ENCODE data around the gene ANO4.

ANO4 gene

GRCh38 chr12:101077791-101078528 lies 283.4 kb downstream of the ANO4 start:
- no peaks in the 10 kb centered on the region for H3K4me1 ChIP-seq (ENCODE audit: control insufficient read depth, insufficient read depth, low read length)
- ChIA-PET POLR2A (no interaction called here), CTCF (no interaction called here)

GRCh38 chr12:101078536-101079285 lies 284.1 kb downstream of the ANO4 start:
- Histone ChIP-seq H3K4me3 (ENCODE audit: low read depth, low read length) (no peak overlapping the region), H3K27ac (ENCODE audit: extremely low read depth, low read depth, low read length) (no peak overlapping the region), H3K9me3 (ENCODE audit: control insufficient read depth, insufficient read depth, low read depth, low read length) (no peaks in the 10 kb centered on the region), H3K36me3 (ENCODE audit: control insufficient read depth in 2 of 2, insufficient read depth in 1 of 2, low read length in 2 of 2) (no peaks in the 10 kb centered on the region), H3K4me1 (ENCODE audit: control insufficient read depth, insufficient read depth, low read length) (no peaks in the 10 kb centered on the region)
- POLR2A ChIA-PET: no interaction called here
- TF ChIP-seq TRIM28 (IDR thresholded peaks at IDR 0.05; ENCODE audit: borderline replicate concordance, low read length): no peak
- TF ChIP-seq, protein P1, sequence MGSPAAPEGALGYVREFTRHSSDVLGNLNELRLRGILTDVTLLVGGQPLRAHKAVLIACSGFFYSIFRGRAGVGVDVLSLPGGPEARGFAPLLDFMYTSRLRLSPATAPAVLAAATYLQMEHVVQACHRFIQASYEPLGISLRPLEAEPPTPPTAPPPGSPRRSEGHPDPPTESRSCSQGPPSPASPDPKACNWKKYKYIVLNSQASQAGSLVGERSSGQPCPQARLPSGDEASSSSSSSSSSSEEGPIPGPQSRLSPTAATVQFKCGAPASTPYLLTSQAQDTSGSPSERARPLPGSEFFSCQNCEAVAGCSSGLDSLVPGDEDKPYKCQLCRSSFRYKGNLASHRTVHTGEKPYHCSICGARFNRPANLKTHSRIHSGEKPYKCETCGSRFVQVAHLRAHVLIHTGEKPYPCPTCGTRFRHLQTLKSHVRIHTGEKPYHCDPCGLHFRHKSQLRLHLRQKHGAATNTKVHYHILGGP (tag by site-specific recombination; IDR thresholded peaks at IDR 0.05): no peak
- TF ChIP-seq ZNF274 (IDR thresholded peaks at IDR 0.05; ENCODE audit: low read length): no peak
- TF ChIP-seq ZNF274 (tag by site-specific recombination; IDR thresholded peaks at IDR 0.05; ENCODE audit: borderline replicate concordance): no peak
- TF ChIP-seq, protein P2, sequence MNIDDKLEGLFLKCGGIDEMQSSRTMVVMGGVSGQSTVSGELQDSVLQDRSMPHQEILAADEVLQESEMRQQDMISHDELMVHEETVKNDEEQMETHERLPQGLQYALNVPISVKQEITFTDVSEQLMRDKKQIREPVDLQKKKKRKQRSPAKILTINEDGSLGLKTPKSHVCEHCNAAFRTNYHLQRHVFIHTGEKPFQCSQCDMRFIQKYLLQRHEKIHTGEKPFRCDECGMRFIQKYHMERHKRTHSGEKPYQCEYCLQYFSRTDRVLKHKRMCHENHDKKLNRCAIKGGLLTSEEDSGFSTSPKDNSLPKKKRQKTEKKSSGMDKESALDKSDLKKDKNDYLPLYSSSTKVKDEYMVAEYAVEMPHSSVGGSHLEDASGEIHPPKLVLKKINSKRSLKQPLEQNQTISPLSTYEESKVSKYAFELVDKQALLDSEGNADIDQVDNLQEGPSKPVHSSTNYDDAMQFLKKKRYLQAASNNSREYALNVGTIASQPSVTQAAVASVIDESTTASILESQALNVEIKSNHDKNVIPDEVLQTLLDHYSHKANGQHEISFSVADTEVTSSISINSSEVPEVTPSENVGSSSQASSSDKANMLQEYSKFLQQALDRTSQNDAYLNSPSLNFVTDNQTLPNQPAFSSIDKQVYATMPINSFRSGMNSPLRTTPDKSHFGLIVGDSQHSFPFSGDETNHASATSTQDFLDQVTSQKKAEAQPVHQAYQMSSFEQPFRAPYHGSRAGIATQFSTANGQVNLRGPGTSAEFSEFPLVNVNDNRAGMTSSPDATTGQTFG (tag by site-specific recombination; IDR thresholded peaks at IDR 0.05; ENCODE audit: borderline replicate concordance): no peak
- TF ChIP-seq ZNF16 (tag by site-specific recombination; IDR thresholded peaks at IDR 0.05; ENCODE audit: low read depth): no peak
- TF ChIP-seq ZNF404 (tag by site-specific recombination; IDR thresholded peaks at IDR 0.05): no peak
- CTCF ChIA-PET: no interaction called here

More at GRCh38 chr12:101077791-101078528, 283.4 kb downstream of the ANO4 start:
- TF ChIP-seq ZNF248 (tag by site-specific recombination; IDR thresholded peaks at IDR 0.05) (no peak), ZIC2 (tag by site-specific recombination; IDR thresholded peaks at IDR 0.05) (no peak), ZNF423 (tag by site-specific recombination; IDR thresholded peaks at IDR 0.05) (no peak), ZNF354C (tag by site-specific recombination; IDR thresholded peaks at IDR 0.05; ENCODE audit: borderline replicate concordance, low read depth) (no peak), MYNN (tag by site-specific recombination; IDR thresholded peaks at IDR 0.05; ENCODE audit: borderline replicate concordance) (no peak), ZNF629 (tag by site-specific recombination; IDR thresholded peaks at IDR 0.05) (no peak)
- Histone ChIP-seq H3K36me3 (ENCODE audit: control insufficient read depth in 2 of 2, insufficient read depth in 1 of 2, low read length in 2 of 2) (no peaks in the 10 kb centered on the region), H3K9me3 (ENCODE audit: control insufficient read depth, insufficient read depth, low read depth, low read length) (no peaks in the 10 kb centered on the region), H3K27ac (ENCODE audit: extremely low read depth, low read depth, low read length) (no peak overlapping the region), H3K4me3 (ENCODE audit: low read depth, low read length) (no peak overlapping the region)

DNA sequence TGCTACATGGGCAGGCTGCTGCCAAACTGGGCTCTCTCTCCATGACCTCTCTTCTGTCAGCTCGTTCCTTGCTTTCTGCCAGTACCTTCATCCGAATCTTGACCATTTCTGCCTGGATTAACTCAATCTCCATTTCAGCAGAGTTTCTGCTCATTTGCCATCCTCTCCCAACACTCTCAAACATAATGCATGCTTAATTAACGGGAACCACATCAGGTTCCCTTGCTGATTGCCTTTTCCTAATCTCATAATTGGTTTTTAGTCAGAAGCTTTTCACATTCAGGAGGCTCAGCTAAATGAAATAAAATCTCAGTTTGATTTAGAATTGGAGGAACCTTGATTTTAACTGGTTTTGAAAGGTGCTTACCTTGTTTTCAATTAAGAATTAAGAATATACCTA lies 288.1 kb downstream of the ANO4 start:
- no peak overlapping the region for H3K4me3 ChIP-seq (ENCODE audit: low read depth, low read length)

More for the DNA sequence above, 288.1 kb downstream of the ANO4 start:
- no peaks in the 10 kb centered on the region for H3K36me3 ChIP-seq (ENCODE audit: control insufficient read depth in 2 of 2, insufficient read depth in 1 of 2, low read length in 2 of 2)
- ChIA-PET CTCF (interaction anchor here (0.6 kb wide), 1 partner anchor 9 kb away, joined by 3 read pairs; no protein-coding TSS in a partner anchor), POLR2A (no interaction called here)
- H3K27ac ChIP-seq (ENCODE audit: extremely low read depth, low read depth, low read length): no peak overlapping the region
- no peaks in the 10 kb centered on the region for H3K9me3 ChIP-seq (ENCODE audit: control insufficient read depth, insufficient read depth, low read depth, low read length)
- TF ChIP-seq ZBTB7A (tag by site-specific recombination; IDR thresholded peaks at IDR 0.05; ENCODE audit: low read depth) (no peak), ZNF560 (tag by site-specific recombination; IDR thresholded peaks at IDR 0.05; ENCODE audit: borderline replicate concordance) (no peak), SP2 (tag by site-specific recombination; IDR thresholded peaks at IDR 0.05) (no peak), ZNF624 (tag by site-specific recombination; IDR thresholded peaks at IDR 0.05) (no peak), ZNF2 (tag by site-specific recombination; IDR thresholded peaks at IDR 0.05) (no peak), ZNF24 (tag by site-specific recombination; IDR thresholded peaks at IDR 0.05) (no peak), ZNF692 (tag by site-specific recombination; IDR thresholded peaks at IDR 0.05) (no peak), ZNF707 (tag by site-specific recombination; IDR thresholded peaks at IDR 0.05) (no peak)
- TF ChIP-seq, protein P3, sequence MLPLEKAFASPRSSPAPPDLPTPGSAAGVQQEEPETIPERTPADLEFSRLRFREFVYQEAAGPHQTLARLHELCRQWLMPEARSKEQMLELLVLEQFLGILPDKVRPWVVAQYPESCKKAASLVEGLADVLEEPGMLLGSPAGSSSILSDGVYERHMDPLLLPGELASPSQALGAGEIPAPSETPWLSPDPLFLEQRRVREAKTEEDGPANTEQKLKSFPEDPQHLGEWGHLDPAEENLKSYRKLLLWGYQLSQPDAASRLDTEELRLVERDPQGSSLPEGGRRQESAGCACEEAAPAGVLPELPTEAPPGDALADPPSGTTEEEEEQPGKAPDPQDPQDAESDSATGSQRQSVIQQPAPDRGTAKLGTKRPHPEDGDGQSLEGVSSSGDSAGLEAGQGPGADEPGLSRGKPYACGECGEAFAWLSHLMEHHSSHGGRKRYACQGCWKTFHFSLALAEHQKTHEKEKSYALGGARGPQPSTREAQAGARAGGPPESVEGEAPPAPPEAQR (tag by site-specific recombination; IDR thresholded peaks at IDR 0.05): no peak
- H3K4me1 ChIP-seq (ENCODE audit: control insufficient read depth, insufficient read depth, low read length): no peaks in the 10 kb centered on the region

Measured in HEK293 (cell line).